Neural cell (in vitro differentiated cells): Measurements from ENCODE around the gene IFNE. TPM values are rescaled to one million over a fixed set of nuclear protein-coding genes. Genes with fewer than 3 reads are reported as not detected.

ENCODE experiments used
- H2AFZ ChIP-seq: fragments of 200-600, 300-800 bp; sonication (generic), shearing (Covaris generic); 2 replicates; pipeline ENCODE4 v1.6.0; 2014; ENCODE audit warnings: low read depth, mild to moderate bottlenecking, antibody characterized with exemption, low read length, moderate library complexity
- H3F3A ChIP-seq: fragments of 200-600 bp; shearing (Covaris generic); 2 replicates; pipeline ENCODE4 v1.6.1; 2016; ENCODE audit warnings: mild to moderate bottlenecking, moderate library complexity, mixed read lengths, antibody characterized with exemption, low read length; ENCODE audit not compliant: insufficient read depth, poor library complexity, severe bottlenecking
- H3K27ac ChIP-seq: fragments of 200-600, 300-800 bp; sonication (generic), shearing (Covaris generic); 2 replicates; pipeline ENCODE4 v1.5.1; 2014; ENCODE audit warnings: mild to moderate bottlenecking, low read length, moderate library complexity
- H3K27me3 ChIP-seq: fragments of 300-800, 200-600 bp; sonication (generic), shearing (Covaris generic); 2 replicates; pipeline ENCODE4 v1.6.0; 2014; ENCODE audit warnings: mild to moderate bottlenecking, low read depth, low read length, moderate library complexity; ENCODE audit not compliant: insufficient read depth
- H3K36me3 ChIP-seq: fragments of 300-800, 200-600 bp; sonication (generic), shearing (Covaris generic); 2 replicates; pipeline ENCODE4 v1.5.1; 2014; ENCODE audit warnings: mild to moderate bottlenecking, antibody characterized with exemption, low read length, moderate library complexity; ENCODE audit not compliant: insufficient read depth
- H3K4me2 ChIP-seq: fragments of 300-800, 200-600 bp; sonication (generic), shearing (Covaris generic); 2 replicates; pipeline ENCODE4 v1.6.0; 2014; ENCODE audit warnings: mild to moderate bottlenecking, low read length
- H3K4me3 ChIP-seq: fragments of 300-800, 200-600 bp; sonication (generic), shearing (Covaris generic); 2 replicates; pipeline ENCODE4 v1.5.1; 2014; ENCODE audit warnings: mild to moderate bottlenecking, low read length, moderate library complexity
- H3K79me2 ChIP-seq: fragments of 200-600 bp; shearing (Covaris generic); replicated peaks from 2 replicates; pipeline ENCODE4 v1.6.0; 2014; ENCODE audit warnings: mild to moderate bottlenecking, low read length, moderate library complexity; ENCODE audit not compliant: insufficient read depth
- H3K9ac ChIP-seq: fragments of 300-800, 200-600 bp; sonication (generic), shearing (Covaris generic); 2 replicates; pipeline ENCODE4 v1.6.1; 2016; ENCODE audit warnings: mild to moderate bottlenecking, low read length, mixed read lengths
- H3K9me2 ChIP-seq: fragments of 200-600 bp; shearing (Covaris generic); 2 replicates; pipeline ENCODE4 v1.6.1; 2016; ENCODE audit warnings: mild to moderate bottlenecking, low read length, mixed read lengths; ENCODE audit not compliant: insufficient read depth
- H3K9me3 ChIP-seq: fragments of 200-600, 300-800 bp; sonication (generic), shearing (Covaris generic); 2 replicates; pipeline ENCODE4 v1.6.1; 2016; ENCODE audit warnings: mild to moderate bottlenecking, mixed run types, low read length, moderate library complexity, mixed read lengths
- H4K20me1 ChIP-seq: fragments of 200-600 bp; shearing (Covaris generic); 2 replicates; pipeline ENCODE4 v1.6.1; 2016; ENCODE audit warnings: mild to moderate bottlenecking, mixed run types; ENCODE audit not compliant: insufficient read depth
- CTCF ChIP-seq: fragments of 450-650 bp; IDR thresholded peaks from 2 replicates; pipeline ENCODE4 v1.5.1; 2014; ENCODE audit warnings: antibody characterized with exemption, mild to moderate bottlenecking, moderate library complexity; ENCODE audit not compliant: poor library complexity, severe bottlenecking
- EP300 ChIP-seq: fragments of 450-650 bp; conservative IDR thresholded peaks from 2 replicates; pipeline ENCODE4 v1.6.1; 2014; ENCODE audit warnings: antibody characterized with exemption, mild to moderate bottlenecking, moderate library complexity; ENCODE audit not compliant: poor library complexity, severe bottlenecking
- EZH2 ChIP-seq: fragments of 200-600, 300-800 bp; shearing (Covaris generic), sonication (generic); IDR thresholded peaks from 2 replicates; pipeline ENCODE4 v1.6.1; 2014; ENCODE audit warnings: antibody characterized with exemption, low read length, borderline replicate concordance, mild to moderate bottlenecking; ENCODE audit not compliant: insufficient read depth, poor library complexity, severe bottlenecking
- MXI1 ChIP-seq: fragments of 450-650 bp; conservative IDR thresholded peaks from 2 replicates; pipeline ENCODE4 v1.6.1; 2014; ENCODE audit warnings: antibody characterized with exemption, mild to moderate bottlenecking; ENCODE audit not compliant: poor library complexity, severe bottlenecking
- POLR2AphosphoS5 ChIP-seq: IDR thresholded peaks from 2 replicates; pipeline ENCODE4 v1.6.1; 2012
- RAD21 ChIP-seq: fragments of 450-650 bp; conservative IDR thresholded peaks from 2 replicates; pipeline ENCODE4 v1.6.1; 2014; ENCODE audit warnings: antibody characterized with exemption, mild to moderate bottlenecking, moderate library complexity
- SMC3 ChIP-seq: fragments of 450-650 bp; conservative IDR thresholded peaks from 2 replicates; pipeline ENCODE4 v1.6.1; 2014; ENCODE audit warnings: antibody characterized with exemption, mild to moderate bottlenecking, moderate library complexity; ENCODE audit not compliant: poor library complexity
- TAF1 ChIP-seq: IDR thresholded peaks from 2 replicates; pipeline ENCODE4 v1.6.1; 2012; ENCODE audit warnings: low read depth
- polyA plus RNA-seq: library from polyadenylated mRNA; depleted of rRNA; stranded (reverse); fragments of >200 nt; gene quantifications from 2 replicates; pipeline ENCODE4 v1.2.3, GENCODE V29; 2014
- TF ChIP-seq, protein P1 (sequence below): IDR thresholded peaks from 2 replicates; pipeline ENCODE4 v1.6.1; 2012; ENCODE audit warnings: borderline replicate concordance

The IFNE gene
- polyA plus RNA-seq, 1 donor from 2014 or later: not detected

GRCh38 chr9:21481470-21482056 lies 550 bp downstream of the IFNE start:
- Histone ChIP-seq H3F3A (no peaks in the 10 kb centered on the region), H3K36me3 (no peaks in the 10 kb centered on the region), H3K9me3 (no peaks in the 10 kb centered on the region), H3K9me2 (no peaks in the 10 kb centered on the region), H3K27ac (no peak overlapping the region), H4K20me1 (no peaks in the 10 kb centered on the region), H2AFZ (no peak overlapping the region), H3K9ac (no peak overlapping the region), H3K4me2 (no peak overlapping the region), H3K79me2 (no peaks in the 10 kb centered on the region), H3K27me3 (no peaks in the 10 kb centered on the region), H3K4me3 (no peak overlapping the region)
- TF ChIP-seq CTCF (no peak), SMC3 (no peak), POLR2AphosphoS5 (no peak), TAF1 (no peak), EP300 (no peak), EZH2 (no peak), MXI1 (no peak), RAD21 (no peak)
- TF ChIP-seq, protein P1, sequence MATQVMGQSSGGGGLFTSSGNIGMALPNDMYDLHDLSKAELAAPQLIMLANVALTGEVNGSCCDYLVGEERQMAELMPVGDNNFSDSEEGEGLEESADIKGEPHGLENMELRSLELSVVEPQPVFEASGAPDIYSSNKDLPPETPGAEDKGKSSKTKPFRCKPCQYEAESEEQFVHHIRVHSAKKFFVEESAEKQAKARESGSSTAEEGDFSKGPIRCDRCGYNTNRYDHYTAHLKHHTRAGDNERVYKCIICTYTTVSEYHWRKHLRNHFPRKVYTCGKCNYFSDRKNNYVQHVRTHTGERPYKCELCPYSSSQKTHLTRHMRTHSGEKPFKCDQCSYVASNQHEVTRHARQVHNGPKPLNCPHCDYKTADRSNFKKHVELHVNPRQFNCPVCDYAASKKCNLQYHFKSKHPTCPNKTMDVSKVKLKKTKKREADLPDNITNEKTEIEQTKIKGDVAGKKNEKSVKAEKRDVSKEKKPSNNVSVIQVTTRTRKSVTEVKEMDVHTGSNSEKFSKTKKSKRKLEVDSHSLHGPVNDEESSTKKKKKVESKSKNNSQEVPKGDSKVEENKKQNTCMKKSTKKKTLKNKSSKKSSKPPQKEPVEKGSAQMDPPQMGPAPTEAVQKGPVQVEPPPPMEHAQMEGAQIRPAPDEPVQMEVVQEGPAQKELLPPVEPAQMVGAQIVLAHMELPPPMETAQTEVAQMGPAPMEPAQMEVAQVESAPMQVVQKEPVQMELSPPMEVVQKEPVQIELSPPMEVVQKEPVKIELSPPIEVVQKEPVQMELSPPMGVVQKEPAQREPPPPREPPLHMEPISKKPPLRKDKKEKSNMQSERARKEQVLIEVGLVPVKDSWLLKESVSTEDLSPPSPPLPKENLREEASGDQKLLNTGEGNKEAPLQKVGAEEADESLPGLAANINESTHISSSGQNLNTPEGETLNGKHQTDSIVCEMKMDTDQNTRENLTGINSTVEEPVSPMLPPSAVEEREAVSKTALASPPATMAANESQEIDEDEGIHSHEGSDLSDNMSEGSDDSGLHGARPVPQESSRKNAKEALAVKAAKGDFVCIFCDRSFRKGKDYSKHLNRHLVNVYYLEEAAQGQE: no peak

DNA sequence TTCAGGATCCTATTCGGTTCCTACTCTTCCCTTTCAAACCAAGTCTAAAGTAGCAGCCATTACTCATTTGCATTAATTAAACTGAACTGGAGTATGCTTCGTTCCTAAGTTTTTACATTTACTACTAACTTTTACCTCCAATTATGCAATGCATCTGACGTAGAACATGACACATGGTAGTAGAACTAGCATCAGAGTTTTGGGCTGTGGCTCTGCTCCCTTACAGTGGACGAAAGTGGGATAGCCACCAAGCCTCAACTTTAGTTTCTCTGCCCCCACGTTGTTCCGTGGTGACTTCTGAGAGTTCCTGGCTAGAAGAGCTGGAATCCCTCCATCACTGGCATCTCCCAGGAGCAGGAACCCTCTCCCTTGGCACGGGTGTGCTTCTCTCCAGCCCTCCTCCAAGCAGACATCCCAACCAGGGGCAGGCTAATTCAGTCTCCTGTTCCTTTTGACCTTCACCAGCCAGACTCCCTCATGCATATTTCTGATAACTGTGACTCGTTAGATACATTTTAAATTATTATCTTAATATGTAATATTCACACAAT lies 2.9 kb downstream of the IFNE start:
- Histone ChIP-seq H3K9me2 (no peaks in the 10 kb centered on the region), H3K27ac (no peak overlapping the region), H3K4me2 (no peak overlapping the region), H3K9me3 (no peaks in the 10 kb centered on the region), H3K79me2 (no peaks in the 10 kb centered on the region), H3K36me3 (no peaks in the 10 kb centered on the region), H3K27me3 (no peaks in the 10 kb centered on the region), H4K20me1 (no peaks in the 10 kb centered on the region), H2AFZ (no peak overlapping the region), H3K4me3 (no peak overlapping the region), H3K9ac (no peak overlapping the region), H3F3A (no peaks in the 10 kb centered on the region)
- TF ChIP-seq SMC3: no peak
- TF ChIP-seq MXI1: no peak
- no peak for TF ChIP-seq POLR2AphosphoS5
- no peak for TF ChIP-seq TAF1
- no peak for TF ChIP-seq EP300
- no peak for TF ChIP-seq RAD21
- TF ChIP-seq, protein P1: no peak
- no peak for TF ChIP-seq EZH2
- no peak for TF ChIP-seq CTCF
